Smooth muscle cell (in vitro differentiated cells): ENCODE results near the gene PRKX. TPM values are rescaled to one million over a fixed set of nuclear protein-coding genes. Genes with fewer than 3 reads are reported as not detected.
"Not testable (repeated sequence)": the region's sequence is repeated elsewhere in the genome, so short reads cannot be mapped to it uniquely, and the experiment has no call there.

Experiments
- DNase-seq: peaks from one replicate; lab custom pipeline; 2025; ENCODE audit not compliant: unreplicated experiment; lab: John Stamatoyannopoulos, UW
- H2AFZ ChIP-seq: fragments of 200-600 bp; sonication (generic); 2 replicates; pipeline ENCODE4 v1.6.0; 2016; ENCODE audit warnings: antibody characterized with exemption, low read depth, mild to moderate bottlenecking
- H3F3A ChIP-seq: fragments of 200-600 bp; sonication (generic); 2 replicates; pipeline ENCODE4 v1.6.0; 2017; ENCODE audit warnings: antibody characterized with exemption, low read depth
- H3K27ac ChIP-seq: fragments of 200-600 bp; sonication (generic); 2 replicates; pipeline ENCODE4 v1.5.1; 2016; ENCODE audit warnings: low read depth, mild to moderate bottlenecking
- H3K27me3 ChIP-seq: fragments of 200-600 bp; sonication (generic); 2 replicates; pipeline ENCODE4 v1.6.1; 2016; ENCODE audit warnings: low read depth, mild to moderate bottlenecking
- H3K36me3 ChIP-seq: fragments of 200-600 bp; sonication (generic); 2 replicates; pipeline ENCODE4 v1.5.1; 2016; ENCODE audit warnings: low read depth
- H3K4me1 ChIP-seq: fragments of 200-600 bp; sonication (generic); 2 replicates; pipeline ENCODE4 v1.5.1; 2016; ENCODE audit warnings: low read depth
- H3K4me2 ChIP-seq: fragments of 200-600 bp; sonication (generic); 2 replicates; pipeline ENCODE4 v1.6.0; 2016; ENCODE audit warnings: mild to moderate bottlenecking
- H3K4me3 ChIP-seq: fragments of 200-600 bp; sonication (generic); 2 replicates; pipeline ENCODE4 v1.5.1; 2016; ENCODE audit warnings: mild to moderate bottlenecking
- H3K79me2 ChIP-seq: fragments of 200-600 bp; sonication (generic); 2 replicates; pipeline ENCODE4 v1.6.0; 2016; ENCODE audit warnings: low read depth, mild to moderate bottlenecking
- H3K9ac ChIP-seq: fragments of 200-600 bp; sonication (generic); 2 replicates; pipeline ENCODE4 v1.6.0; 2016; ENCODE audit warnings: low read depth
- H3K9me3 ChIP-seq: fragments of 200-600 bp; sonication (generic); replicated peaks from 2 replicates; pipeline ENCODE4 v1.5.1; 2016; ENCODE audit warnings: low read depth
- H4K20me1 ChIP-seq: fragments of 200-600 bp; sonication (generic); 2 replicates; pipeline ENCODE4 v1.6.0; 2016; ENCODE audit warnings: low read depth
- CTCF ChIP-seq: fragments of 200-600 bp; sonication (generic); IDR thresholded peaks from 2 replicates; pipeline ENCODE4 v1.5.1; 2017; ENCODE audit warnings: borderline replicate concordance, mild to moderate bottlenecking, antibody characterized with exemption; ENCODE audit not compliant: insufficient read depth, poor library complexity, severe bottlenecking
- WGBS: methylation state at CpG from one replicate; pipeline ENCODE4 v1.1.7; 2016; ENCODE audit warnings: low lambda C conversion rate; 5-methylcytosine and 5-hydroxymethylcytosine counted together
- polyA plus RNA-seq: library from polyadenylated mRNA; unstranded; fragments of >200 nt; fragmentation: Nextera tagmentation; extraction: Ambion mirVana; gene quantifications from 2 replicates; pipeline ENCODE4 v1.2.1, GENCODE V29; 2016
- total RNA-seq: library from RNA; depleted of rRNA; stranded (reverse); fragments of >200 nt; gene quantifications from 2 replicates; pipeline ENCODE4 v1.2.3, GENCODE V29; 2014

PRKX gene
- total and polyA plus RNA-seq, 2 experiments from 2014 or later, result 9.5 to 10.1 TPM

GRCh38 chrX:3748052-3748559, 34.7 kb upstream of the PRKX start:
- H2AFZ ChIP-seq, result no peak overlapping the region
- 69% methylated on average over 3 of the region's 3 CpGs for WGBS
- no peaks in the 10 kb centered on the region for H3K36me3 ChIP-seq
- H3K9me3 ChIP-seq, result no peaks in the 10 kb centered on the region
- no peaks in the 10 kb centered on the region for H3K79me2 ChIP-seq
- H3K9ac ChIP-seq, result no peak overlapping the region
- no peak overlapping the region for H3K4me2 ChIP-seq
- no peak overlapping the region for H3K27ac ChIP-seq
- H3K4me1 ChIP-seq, result no peaks in the 10 kb centered on the region
- no peak for DNase-seq
- no peak for TF ChIP-seq CTCF
- no peak overlapping the region for H3K4me3 ChIP-seq
- no peaks in the 10 kb centered on the region for H3F3A ChIP-seq
- H4K20me1 ChIP-seq, result no peaks in the 10 kb centered on the region
- no peaks in the 10 kb centered on the region for H3K27me3 ChIP-seq

GRCh38 chrX:3743801-3744439, 30.5 kb upstream of the PRKX start:
- Histone ChIP-seq H3K4me2 (no peak overlapping the region), H3K27ac (no peak overlapping the region), H3K4me1 (no peaks in the 10 kb centered on the region), H3K36me3 (no peaks in the 10 kb centered on the region), H3K9me3 (no peaks in the 10 kb centered on the region), H3F3A (no peaks in the 10 kb centered on the region), H2AFZ (no peak overlapping the region), H4K20me1 (no peaks in the 10 kb centered on the region), H3K9ac (no peak overlapping the region), H3K4me3 (no peak overlapping the region), H3K27me3 (no peaks in the 10 kb centered on the region), H3K79me2 (no peaks in the 10 kb centered on the region)
- TF ChIP-seq CTCF, result no peak
- 68% methylated on average over 8 of the region's 8 CpGs for WGBS
- no peak for DNase-seq

GRCh38 chrX:3740946-3741345, 27.5 kb upstream of the PRKX start:
- H3K27ac ChIP-seq, H4K20me1 ChIP-seq, H3K36me3 ChIP-seq, DNase-seq, H3K9ac ChIP-seq, H3F3A ChIP-seq, H3K9me3 ChIP-seq, H3K4me1 ChIP-seq, H2AFZ ChIP-seq, H3K4me3 ChIP-seq, H3K4me2 ChIP-seq, H3K27me3 ChIP-seq, H3K79me2 ChIP-seq: not testable (repeated sequence)
- WGBS, result 92% methylated on average over 8 of the region's 8 CpGs

- Histone ChIP-seq H3K27ac (no peak overlapping the region), H3K4me2 (no peak overlapping the region), H3K9ac (no peak overlapping the region), H2AFZ (no peak overlapping the region), H3K4me1 (no peaks in the 10 kb centered on the region), H4K20me1 (no peaks in the 10 kb centered on the region), H3K79me2 (no peaks in the 10 kb centered on the region), H3K9me3 (no peaks in the 10 kb centered on the region), H3K4me3 (no peak overlapping the region), H3K27me3 (no peaks in the 10 kb centered on the region), H3K36me3 (no peaks in the 10 kb centered on the region), H3F3A (no peaks in the 10 kb centered on the region)
- DNase-seq, result no peak
- TF ChIP-seq CTCF, result no peak
Observed at GRCh38 chrX:3738509-3738908, 25.1 kb upstream of the PRKX start.

- not testable (repeated sequence) for H3K79me2 ChIP-seq, H3K27me3 ChIP-seq, H3K4me3 ChIP-seq, H4K20me1 ChIP-seq, DNase-seq, H3K9me3 ChIP-seq, H3K36me3 ChIP-seq, H3K4me1 ChIP-seq, H3K9ac ChIP-seq, H3K4me2 ChIP-seq, H3K27ac ChIP-seq, H3F3A ChIP-seq, H2AFZ ChIP-seq
- WGBS, result 86% methylated on average over 11 of the region's 11 CpGs
Observed at GRCh38 chrX:3736536-3736935, 23.1 kb upstream of the PRKX start.

- H3K27ac ChIP-seq, H3K9me3 ChIP-seq, H3K9ac ChIP-seq, DNase-seq, H3K36me3 ChIP-seq, H2AFZ ChIP-seq, H4K20me1 ChIP-seq, H3K4me3 ChIP-seq, H3K79me2 ChIP-seq, H3K27me3 ChIP-seq, H3K4me2 ChIP-seq, H3K4me1 ChIP-seq, H3F3A ChIP-seq: not testable (repeated sequence)
- WGBS, result 85% methylated on average over 6 of the region's 6 CpGs
Observed at GRCh38 chrX:3735891-3736290, 22.4 kb upstream of the PRKX start.
